Natural killer cell (primary cell): ENCODE data around the gene NME3. TPM values are rescaled to one million over a fixed set of nuclear protein-coding genes. Genes with fewer than 3 reads are reported as not detected.
"Not testable (repeated sequence)": the region's sequence is repeated elsewhere in the genome, so short reads cannot be mapped to it uniquely, and the experiment has no call there.

ENCODE experiments used
- ATAC-seq, 3 donors: fragments of 150-1000 bp in 2 of 3; fragments of 200-7000 bp in 1 of 3; cut with Tn5 transposase; 1 replicate in 1 of 3; 2 replicates in 2 of 3; pipeline ENCODE4 v1.10.0; 2021; ENCODE audit warnings: mild to moderate bottlenecking in 2 of 3, moderate library complexity in 2 of 3
- DNase-seq, 2 donors: peaks; one replicate each; pipeline versions ENCODE4 v3.0.0 to v3.0.0-alpha.2; 2013 to 2021; ENCODE audit warnings: mixed read lengths in 1 of 2
- H3K27ac ChIP-seq: one replicate; pipeline ENCODE4 v1.5.1; 2013; ENCODE audit warnings: mild to moderate bottlenecking, low read length
- H3K27me3 ChIP-seq: one replicate; pipeline ENCODE4 v1.6.1; 2013; ENCODE audit warnings: low read length; ENCODE audit not compliant: control insufficient read depth, insufficient read depth
- H3K36me3 ChIP-seq: one replicate; pipeline ENCODE4 v1.6.1; 2013; ENCODE audit warnings: low read length; ENCODE audit not compliant: control insufficient read depth, insufficient read depth
- H3K4me1 ChIP-seq: one replicate; pipeline ENCODE4 v1.6.1; 2013; ENCODE audit warnings: low read length; ENCODE audit not compliant: control insufficient read depth, insufficient read depth
- H3K4me3 ChIP-seq: one replicate; pipeline ENCODE4 v1.5.1; 2013; ENCODE audit warnings: low read length
- H3K9me3 ChIP-seq: one replicate; pipeline ENCODE4 v1.6.1; 2013; ENCODE audit warnings: low read length; ENCODE audit not compliant: control insufficient read depth, insufficient read depth
- H3K27ac Mint-ChIP-seq, 2 donors: one replicate each; pipeline ENCODE4 v1.8.0; 2022; ENCODE audit warnings: mild to moderate bottlenecking in 2 of 2, mixed read lengths in 2 of 2, moderate library complexity in 1 of 2
- H3K27me3 Mint-ChIP-seq, 2 donors: one replicate each; pipeline ENCODE4 v1.8.0; 2022; ENCODE audit warnings: low read depth in 2 of 2, mixed read lengths in 2 of 2
- H3K36me3 Mint-ChIP-seq: one replicate; pipeline ENCODE4 v1.8.0; 2022; ENCODE audit warnings: mixed read lengths
- H3K4me1 Mint-ChIP-seq, 2 donors: one replicate each; pipeline ENCODE4 v1.8.0; 2022; ENCODE audit warnings: mixed read lengths in 2 of 2
- H3K4me3 Mint-ChIP-seq: one replicate; pipeline ENCODE4 v1.8.0; 2022; ENCODE audit warnings: mild to moderate bottlenecking, moderate library complexity, mixed read lengths
- H3K9me3 Mint-ChIP-seq, 2 donors: one replicate each; pipeline ENCODE4 v1.8.0; 2022; ENCODE audit warnings: mixed read lengths in 2 of 2
- CTCF ChIP-seq: fragments of 200-600 bp; IDR thresholded peaks from one replicate; pipeline ENCODE4 v1.8.0; 2022; ENCODE audit warnings: antibody characterized with exemption
- WGBS: methylation state at CpG from one replicate; pipeline ENCODE4 v1.1.7; 2013; ENCODE audit warnings: missing lambda C conversion rate; ENCODE audit not compliant: insufficient coverage; 5-methylcytosine and 5-hydroxymethylcytosine counted together
- intact Hi-C: fragments of 100-400 bp; cut with micrococcal nuclease; formaldehyde crosslinking; loops from one replicate; pipeline ENCODE4 v1.14.2; 2022
- total RNA-seq, 4 donors: library from RNA; stranded (reverse); fragments of 120-200 nt in 1 of 4; gene quantifications; one replicate each; pipeline versions ENCODE4 v1.2.3 to v1.2.4, GENCODE V29; 2013 to 2022

The NME3 gene
- total RNA-seq, 3 donors from 2014 or later (not counting 1 experiment from before 2014, with no cell fraction given), result 40.6 to 50.3 (median 46.2) TPM

- intact Hi-C loops, result no loop called here
- Histone ChIP-seq H3K36me3 (peaks cover 16% of the 10 kb centered on the region), H3K27ac (no peak overlapping the region), H3K9me3 (no peaks in the 10 kb centered on the region), H3K4me3 (no peak overlapping the region), H3K4me1 (no peaks in the 10 kb centered on the region), H3K27me3 (no peaks in the 10 kb centered on the region)
- Mint-ChIP-seq H3K4me1 (peaks cover 7 to 8% of the 10 kb centered on the region in 2 donors), H3K9me3 (no peaks in the 10 kb centered on the region), H3K27me3 (no peaks in the 10 kb centered on the region), H3K4me3 (no peak overlapping the region), H3K27ac (no peak overlapping the region), H3K36me3 (no peaks in the 10 kb centered on the region)
- DNase-seq, result no peak
- WGBS, result 89% methylated on average over 17 of the region's 18 CpGs
- no peak for ATAC-seq
- TF ChIP-seq CTCF, result no peak
Measured at GRCh38 chr16:1808691-1809090, 37.3 kb upstream of the NME3 start.

DNA sequence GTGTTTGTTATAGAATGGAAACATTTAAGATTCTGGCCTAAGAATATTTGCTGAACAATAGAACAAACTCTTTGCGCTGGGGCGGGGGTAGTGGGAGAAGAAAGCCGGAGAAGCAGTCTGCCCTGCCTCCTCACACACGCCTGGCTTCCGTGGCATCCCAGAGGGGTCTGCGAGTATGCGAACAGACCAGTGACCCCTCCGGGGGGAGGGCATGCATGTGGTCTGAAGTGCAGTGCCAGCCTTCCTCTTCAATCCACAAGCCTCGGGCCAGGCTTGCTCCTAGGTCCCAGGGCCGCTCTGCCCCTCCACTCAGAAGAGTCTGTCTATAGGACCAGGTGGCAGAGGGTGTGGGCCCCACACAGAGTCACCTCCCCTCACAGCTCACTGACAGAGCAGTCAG lies 36.3 kb upstream of the NME3 start:
- no peak for DNase-seq
- H3K36me3 Mint-ChIP-seq, result no peaks in the 10 kb centered on the region
- H3K4me3 ChIP-seq, result no peak overlapping the region
- H3K36me3 ChIP-seq, result peaks cover 16% of the 10 kb centered on the region
- no peak for ATAC-seq
- WGBS, result 92% methylated on average over 10 of the region's 10 CpGs
- H3K27ac ChIP-seq, result no peak overlapping the region
- TF ChIP-seq CTCF, result no peak
- H3K4me3 Mint-ChIP-seq, result no peak overlapping the region
- no peaks in the 10 kb centered on the region for H3K27me3 Mint-ChIP-seq
- H3K4me1 ChIP-seq, result no peaks in the 10 kb centered on the region
- intact Hi-C loops, result no loop called here
- no peak overlapping the region for H3K27ac Mint-ChIP-seq
- H3K9me3 ChIP-seq, result no peaks in the 10 kb centered on the region
- H3K4me1 Mint-ChIP-seq, result no peaks in the 10 kb centered on the region
- no peaks in the 10 kb centered on the region for H3K9me3 Mint-ChIP-seq
- H3K27me3 ChIP-seq, result no peaks in the 10 kb centered on the region

- Mint-ChIP-seq H3K9me3 (no peaks in the 10 kb centered on the region), H3K4me3 (no peak overlapping the region), H3K27ac (no peak overlapping the region), H3K4me1 (no peaks in the 10 kb centered on the region), H3K36me3 (no peaks in the 10 kb centered on the region), H3K27me3 (no peaks in the 10 kb centered on the region)
- H3K9me3 ChIP-seq, result peaks cover 4% of the 10 kb centered on the region
- no peaks in the 10 kb centered on the region for H3K4me1 ChIP-seq
- DNase-seq (no peak), ATAC-seq (no peak)
- intact Hi-C loops, result no loop called here
- TF ChIP-seq CTCF, result no peak
- H3K27me3 ChIP-seq, result no peaks in the 10 kb centered on the region
- WGBS, result 92% methylated on average over 10 of the region's 10 CpGs
- H3K36me3 ChIP-seq, result no peaks in the 10 kb centered on the region
- no peak overlapping the region for H3K4me3 ChIP-seq
- H3K27ac ChIP-seq, result no peak overlapping the region
Measured at GRCh38 chr16:1800701-1801100, 29.4 kb upstream of the NME3 start.

DNA sequence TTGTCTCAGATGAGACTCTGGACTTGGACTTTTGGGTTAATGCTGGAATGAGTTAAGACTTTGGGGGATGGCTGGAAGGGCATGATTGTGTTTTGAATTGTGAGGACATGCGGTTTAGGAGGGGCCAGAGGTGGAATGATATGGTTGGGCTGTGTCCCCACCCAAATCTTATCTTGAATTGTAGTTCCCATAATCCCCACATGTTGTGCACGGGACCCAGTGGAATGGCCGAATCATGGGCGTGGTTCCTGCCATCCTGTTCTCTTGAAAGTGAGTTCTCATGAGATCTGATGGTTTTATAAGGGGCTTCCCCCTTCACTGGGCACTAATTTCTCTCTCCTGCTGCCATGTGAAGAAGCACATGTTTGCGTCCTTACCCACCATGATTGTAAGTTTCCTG lies 27.9 kb upstream of the NME3 start:
- H3K27ac ChIP-seq, H3K36me3 Mint-ChIP-seq, H3K27me3 Mint-ChIP-seq, DNase-seq, H3K27ac Mint-ChIP-seq, H3K4me1 Mint-ChIP-seq, H3K4me3 Mint-ChIP-seq, H3K4me1 ChIP-seq, H3K4me3 ChIP-seq, H3K27me3 ChIP-seq, H3K9me3 Mint-ChIP-seq, intact Hi-C loops, H3K36me3 ChIP-seq, H3K9me3 ChIP-seq, ATAC-seq: not testable (repeated sequence)
- WGBS, result 90% methylated on average over 5 of the region's 5 CpGs
